GM18507 (cell line): ENCODE measurements around the gene SLC16A7.

Experiments
- DNase-seq: peaks from one replicate; pipeline ENCODE4 v3.0.0; 2011; ENCODE audit warnings: low read depth; ENCODE audit not compliant: insufficient read length; ENCODE audit errors: extremely low spot score
- FAIRE-seq: peaks from 2 replicates; lab custom pipeline; 2011; peaks lifted over from hg19 to GRCh38; lab: Jason Lieb, UNC

SLC16A7 gene

GRCh38 chr12:59619461-59620240 is 23.8 kb downstream of the SLC16A7 start:
- DNase-seq, result no peak
- no peak for FAIRE-seq

- DNase-seq, result no peak
Measured at GRCh38 chr12:59620326-59620725, 24.5 kb downstream of the SLC16A7 start.

GRCh38 chr12:59624732-59625460 is 29.1 kb downstream of the SLC16A7 start:
- no peak for DNase-seq
- no peak for FAIRE-seq

More at GRCh38 chr12:59620326-59620725, 24.5 kb downstream of the SLC16A7 start:
- no peak for FAIRE-seq

GRCh38 chr12:59626382-59626781 is 30.6 kb downstream of the SLC16A7 start:
- FAIRE-seq, result no peak

GRCh38 chr12:59627582-59627981 is 31.8 kb downstream of the SLC16A7 start:
- DNase-seq (no peak), FAIRE-seq (peak; percentile 36)

More at GRCh38 chr12:59626382-59626781, 30.6 kb downstream of the SLC16A7 start:
- DNase-seq, result no peak

GRCh38 chr12:59629890-59630289 is 34.1 kb downstream of the SLC16A7 start:
- no peak for FAIRE-seq
- DNase-seq, result no peak

- FAIRE-seq (no peak), DNase-seq (no peak)
Measured at GRCh38 chr12:59632408-59632807, 36.6 kb downstream of the SLC16A7 start.

GRCh38 chr12:59634254-59634653 is 38.4 kb downstream of the SLC16A7 start:
- DNase-seq, result no peak
- no peak for FAIRE-seq

GRCh38 chr12:59636945-59637691 is 41.3 kb downstream of the SLC16A7 start:
- DNase-seq (no peak), FAIRE-seq (peak; percentile 45)

GRCh38 chr12:59637692-59638070 is 41.9 kb downstream of the SLC16A7 start:
- no peak for FAIRE-seq
- DNase-seq, result no peak

GRCh38 chr12:59643550-59643949 is 47.7 kb downstream of the SLC16A7 start:
- FAIRE-seq, result no peak
- DNase-seq, result no peak

- FAIRE-seq, result no peak
- DNase-seq, result no peak
Measured at GRCh38 chr12:59645242-59645641, 49.4 kb downstream of the SLC16A7 start.

GRCh38 chr12:59646636-59647035 is 50.8 kb downstream of the SLC16A7 start:
- DNase-seq (no peak), FAIRE-seq (no peak)

- FAIRE-seq (no peak), DNase-seq (no peak)
Measured at GRCh38 chr12:59649203-59649602, 53.4 kb downstream of the SLC16A7 start.

GRCh38 chr12:59650588-59651228 is 54.9 kb downstream of the SLC16A7 start:
- FAIRE-seq, result no peak
- no peak for DNase-seq

GRCh38 chr12:59651229-59651920 is 55.5 kb downstream of the SLC16A7 start:
- FAIRE-seq (no peak), DNase-seq (no peak)

GRCh38 chr12:59652130-59652529 is 56.3 kb downstream of the SLC16A7 start:
- DNase-seq, result no peak
- FAIRE-seq, result no peak

- DNase-seq (no peak), FAIRE-seq (no peak)
Measured at GRCh38 chr12:59654061-59654460, 58.2 kb downstream of the SLC16A7 start.

GRCh38 chr12:59657266-59657665 is 61.4 kb downstream of the SLC16A7 start:
- FAIRE-seq (no peak), DNase-seq (no peak)
